Measurements from ENCODE around the gene EDA.

Gene EDA

DNA sequence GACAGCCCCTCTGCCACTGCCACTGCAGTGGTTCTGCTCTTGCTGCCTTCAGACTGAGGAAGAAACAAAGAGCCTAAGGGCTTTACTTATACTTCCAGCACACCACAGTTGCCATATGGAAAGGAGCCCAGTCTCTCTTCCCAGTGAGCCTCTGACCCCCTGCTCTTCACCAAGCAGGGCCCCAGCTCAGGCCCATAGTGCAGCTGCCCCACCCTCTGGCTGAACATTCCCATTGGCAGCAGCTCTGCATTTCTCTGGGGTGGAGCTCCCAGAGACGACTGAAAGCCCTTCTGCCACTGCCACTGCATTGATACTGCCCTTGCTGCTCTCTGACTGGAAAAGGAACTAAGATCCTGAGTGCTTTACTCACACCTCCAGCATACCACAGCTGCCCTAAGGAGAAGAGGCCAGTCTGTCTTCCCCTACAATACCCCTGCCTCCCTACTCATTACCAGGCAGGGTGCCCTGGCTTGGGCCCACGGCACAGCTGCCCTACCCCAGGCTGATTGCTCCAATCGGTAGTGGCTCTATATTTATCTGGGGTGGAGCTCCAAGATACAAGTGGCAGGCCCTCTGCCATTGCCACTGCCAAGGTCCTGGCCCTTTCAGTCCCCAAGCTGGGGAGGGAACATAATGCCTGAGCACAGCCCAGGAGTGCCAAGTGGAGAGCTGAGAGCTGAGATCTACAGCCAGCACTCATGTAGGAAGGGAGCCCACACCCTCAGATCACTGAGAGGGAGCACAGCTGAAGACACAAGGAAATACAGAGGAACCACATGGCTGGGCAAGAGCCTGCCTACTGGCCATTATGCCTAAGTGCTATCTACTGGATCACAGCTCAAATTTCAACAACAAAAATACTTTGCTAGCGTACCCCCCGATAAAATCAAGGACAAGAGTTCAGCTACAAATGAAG lies 397.8 kb downstream of the EDA start:
- TF ChIP-seq, protein P1, sequence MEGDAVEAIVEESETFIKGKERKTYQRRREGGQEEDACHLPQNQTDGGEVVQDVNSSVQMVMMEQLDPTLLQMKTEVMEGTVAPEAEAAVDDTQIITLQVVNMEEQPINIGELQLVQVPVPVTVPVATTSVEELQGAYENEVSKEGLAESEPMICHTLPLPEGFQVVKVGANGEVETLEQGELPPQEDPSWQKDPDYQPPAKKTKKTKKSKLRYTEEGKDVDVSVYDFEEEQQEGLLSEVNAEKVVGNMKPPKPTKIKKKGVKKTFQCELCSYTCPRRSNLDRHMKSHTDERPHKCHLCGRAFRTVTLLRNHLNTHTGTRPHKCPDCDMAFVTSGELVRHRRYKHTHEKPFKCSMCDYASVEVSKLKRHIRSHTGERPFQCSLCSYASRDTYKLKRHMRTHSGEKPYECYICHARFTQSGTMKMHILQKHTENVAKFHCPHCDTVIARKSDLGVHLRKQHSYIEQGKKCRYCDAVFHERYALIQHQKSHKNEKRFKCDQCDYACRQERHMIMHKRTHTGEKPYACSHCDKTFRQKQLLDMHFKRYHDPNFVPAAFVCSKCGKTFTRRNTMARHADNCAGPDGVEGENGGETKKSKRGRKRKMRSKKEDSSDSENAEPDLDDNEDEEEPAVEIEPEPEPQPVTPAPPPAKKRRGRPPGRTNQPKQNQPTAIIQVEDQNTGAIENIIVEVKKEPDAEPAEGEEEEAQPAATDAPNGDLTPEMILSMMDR (conservative IDR thresholded peaks at IDR 0.05; ENCODE audit: low read depth, low read length): no peak
- peak; percentile 25 for DNase-seq (ENCODE audit: low read depth)
- no peak overlapping the region for H3K4me3 ChIP-seq (ENCODE audit: low read depth, low read length)

DNA sequence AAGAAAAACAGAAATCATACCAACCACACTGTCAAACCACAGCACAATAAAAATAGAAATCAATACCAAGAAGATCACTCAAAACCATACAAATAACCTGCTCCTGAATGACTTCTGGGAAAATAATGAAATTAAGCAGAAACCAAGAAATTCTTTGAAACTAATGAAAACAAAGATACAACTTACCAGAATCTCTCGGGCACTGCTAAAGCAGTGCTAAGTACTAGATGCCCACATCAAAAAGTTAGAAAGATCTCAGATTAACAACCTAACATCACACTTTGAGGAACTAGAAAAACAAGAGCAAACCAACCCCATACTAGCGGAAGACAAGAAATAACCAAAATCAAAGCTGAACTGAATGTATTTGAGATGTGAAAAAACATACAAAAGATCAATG lies 400.6 kb downstream of the EDA start:
- TF ChIP-seq, protein P1 (conservative IDR thresholded peaks at IDR 0.05; ENCODE audit: low read depth, low read length): no peak
- no peak for DNase-seq (ENCODE audit: low read depth)
- H3K4me3 ChIP-seq (ENCODE audit: low read depth, low read length): no peak overlapping the region

DNA sequence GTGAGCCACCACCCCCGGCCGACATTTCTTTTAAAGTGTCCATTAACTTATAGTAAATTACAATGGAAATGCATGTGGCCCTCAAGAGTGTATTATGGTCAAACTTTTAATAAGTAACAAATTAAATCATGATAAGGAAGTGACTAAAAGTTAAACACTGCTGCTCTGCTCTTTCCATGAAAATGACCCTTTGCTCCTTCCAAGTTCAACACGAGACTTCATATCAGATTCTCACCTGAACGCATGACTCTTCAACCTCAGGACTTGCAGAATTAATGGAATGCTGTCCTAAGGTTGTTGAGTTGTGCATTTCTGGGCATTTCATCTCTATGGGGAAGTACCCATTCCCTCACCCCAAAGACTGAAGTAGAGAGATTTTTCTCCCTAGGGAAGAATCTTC lies 406.7 kb downstream of the EDA start:
- no peak overlapping the region for H3K4me3 ChIP-seq (ENCODE audit: low read depth, low read length)
- no peak for DNase-seq (ENCODE audit: low read depth)
- TF ChIP-seq, protein P1 (conservative IDR thresholded peaks at IDR 0.05; ENCODE audit: low read depth, low read length): no peak

DNA sequence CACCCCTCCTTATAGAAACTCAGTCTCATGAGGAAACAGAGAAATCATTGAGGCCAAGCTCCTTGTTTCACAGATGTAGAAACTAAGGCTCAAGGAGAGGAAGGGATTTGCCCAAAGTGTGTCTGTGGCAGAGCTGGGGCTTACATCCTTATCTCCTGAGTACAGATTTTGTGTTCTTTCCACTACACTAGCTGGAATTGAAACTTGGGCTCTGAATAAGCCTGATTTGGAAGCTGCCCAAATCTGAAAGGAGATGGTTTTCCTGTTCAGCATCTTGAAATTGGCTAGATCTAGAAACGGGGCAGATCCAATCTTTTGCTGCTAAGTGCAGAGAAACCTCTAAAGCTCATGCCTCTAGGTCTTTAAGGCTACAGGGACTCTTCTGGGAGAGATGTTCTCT lies 409.6 kb downstream of the EDA start:
- peak; percentile 43 for DNase-seq (ENCODE audit: low read depth)
- H3K4me3 ChIP-seq (ENCODE audit: low read depth, low read length): no peak overlapping the region
- TF ChIP-seq, protein P1 (conservative IDR thresholded peaks at IDR 0.05; ENCODE audit: low read depth, low read length): no peak

DNA sequence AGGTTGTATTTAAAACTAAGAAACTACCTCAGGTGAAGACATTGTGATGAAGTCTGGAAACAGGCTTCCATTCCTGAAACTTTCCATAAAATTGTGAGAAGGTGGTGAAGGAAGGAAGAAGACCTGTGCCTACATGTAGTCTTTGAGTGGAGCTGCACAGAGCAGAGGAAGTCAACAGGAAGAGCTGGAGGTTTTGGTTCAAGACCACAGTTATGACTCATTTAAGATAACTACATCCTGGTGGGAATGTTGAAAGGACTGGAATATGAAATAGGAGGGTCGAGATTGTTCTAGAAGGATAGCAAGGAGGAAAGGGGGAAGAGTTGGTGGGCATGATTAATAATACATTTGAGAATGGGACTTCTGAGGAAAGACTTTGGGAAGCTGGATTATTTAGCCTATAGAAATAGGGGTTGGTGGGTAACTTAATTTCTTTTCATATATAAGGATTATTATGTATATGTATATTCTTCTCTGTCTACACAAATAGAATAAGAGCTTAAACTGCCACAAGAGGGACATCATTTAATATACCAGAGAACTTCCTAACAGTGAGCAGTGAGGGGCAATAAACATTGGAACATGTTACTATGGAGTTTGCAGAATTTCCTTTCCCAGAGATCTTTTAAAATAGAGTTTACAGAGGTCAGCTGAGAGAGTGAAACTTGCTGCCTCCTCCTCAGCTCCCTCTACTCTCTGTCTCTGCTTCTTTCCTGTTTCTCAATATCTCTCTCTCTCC lies 410.4 kb downstream of the EDA start:
- H3K4me3 ChIP-seq (ENCODE audit: low read depth, low read length): no peak overlapping the region
- no peak for DNase-seq (ENCODE audit: low read depth)
- TF ChIP-seq, protein P1 (conservative IDR thresholded peaks at IDR 0.05; ENCODE audit: low read depth, low read length): no peak

DNA sequence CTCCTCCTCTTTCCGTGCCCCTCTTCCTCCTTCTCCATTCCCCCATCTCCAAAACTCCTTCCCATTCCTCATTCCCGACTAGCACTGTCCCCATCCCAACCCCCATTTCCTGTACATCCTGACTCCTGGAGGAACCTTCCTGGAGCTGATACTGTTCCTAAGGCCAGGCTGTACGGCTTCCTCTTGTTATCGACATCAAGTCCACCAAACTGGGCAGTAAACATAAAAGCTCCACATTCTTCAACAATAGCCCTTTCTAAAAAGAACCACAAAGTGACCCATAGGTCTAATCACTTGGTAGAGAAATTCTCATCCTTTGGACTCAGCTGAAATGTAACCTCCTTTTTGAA lies 410.9 kb downstream of the EDA start:
- TF ChIP-seq, protein P1 (conservative IDR thresholded peaks at IDR 0.05; ENCODE audit: low read depth, low read length): no peak
- H3K4me3 ChIP-seq (ENCODE audit: low read depth, low read length): no peak overlapping the region
- DNase-seq (ENCODE audit: low read depth): no peak
